ENCODE results near the gene CPEB3.
"Not testable (repeated sequence)": the region's sequence is repeated elsewhere in the genome, so short reads cannot be mapped to it uniquely, and the experiment has no call there.

Gene CPEB3

DNA sequence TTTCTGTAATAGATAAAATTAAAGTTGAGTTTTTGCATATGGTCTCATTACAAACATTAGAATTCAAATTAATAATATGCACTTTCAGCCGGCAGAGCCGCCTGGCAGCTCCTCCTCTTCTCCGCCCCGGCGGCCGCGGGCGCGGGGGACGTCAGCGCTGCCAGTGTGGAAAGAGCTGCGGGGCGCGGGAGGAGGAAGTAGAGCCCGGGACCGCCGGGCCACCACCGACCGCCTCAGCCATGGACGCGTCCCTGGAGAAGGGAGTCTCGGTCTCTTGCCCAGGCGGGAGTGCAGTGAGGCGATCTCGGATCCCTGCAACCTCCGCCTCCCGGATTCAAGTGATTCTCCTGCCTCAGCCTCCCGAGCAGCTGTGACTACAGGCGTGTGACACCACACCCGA is 176.0 kb downstream of the CPEB3 start:
- H3K36me3 ChIP-seq (ENCODE audit: control insufficient read depth in 1 of 2, insufficient read depth in 2 of 2, low read depth in 1 of 2, low read length in 2 of 2); H3K9me3 ChIP-seq (ENCODE audit: control insufficient read depth, low read length); H3K4ac ChIP-seq (ENCODE audit: low read depth in 1 of 2, low read length in 2 of 2); H3K27ac ChIP-seq (ENCODE audit: low read length, poor library complexity, severe bottlenecking); H2BK12ac ChIP-seq (ENCODE audit: low read length in 2 of 2); H3K14ac ChIP-seq (ENCODE audit: low read length in 2 of 2); H3K9ac ChIP-seq (ENCODE audit: low read length); H3K4me1 ChIP-seq (ENCODE audit: control insufficient read depth, insufficient read depth, low read depth, low read length); H4K8ac ChIP-seq (ENCODE audit: low read length); H3K4me2 ChIP-seq (ENCODE audit: low read length, poor library complexity, severe bottlenecking); H3K4me3 ChIP-seq (ENCODE audit: insufficient read depth in 1 of 2, low read depth in 1 of 2, low read length in 2 of 2); H3K18ac ChIP-seq (ENCODE audit: low read depth in 1 of 2, low read length in 2 of 2); H4K91ac ChIP-seq (ENCODE audit: low read length); DNase-seq; H2BK15ac ChIP-seq (ENCODE audit: low read depth, poor library complexity, severe bottlenecking); H2BK120ac ChIP-seq (ENCODE audit: low read depth, low read length); H2AK5ac ChIP-seq (ENCODE audit: low read length, severe bottlenecking); H3K27me3 ChIP-seq (ENCODE audit: control insufficient read depth in 1 of 2, insufficient read depth in 1 of 2, low read length in 2 of 2); H2AFZ ChIP-seq (ENCODE audit: low read depth, low read length); H3K79me1 ChIP-seq (replicated peaks; ENCODE audit: low read length, poor library complexity, severe bottlenecking); H2BK5ac ChIP-seq (ENCODE audit: low read depth, low read length, poor library complexity, severe bottlenecking); H3K23ac ChIP-seq (ENCODE audit: low read length in 2 of 2): not testable (repeated sequence)
- WGBS = 91% methylated on average over 16 of the region's 30 CpGs

- Histone ChIP-seq H2BK120ac (ENCODE audit: low read depth, low read length) (no peak overlapping the region), H4K8ac (ENCODE audit: low read length) (no peak overlapping the region), H3K27ac (ENCODE audit: low read length, poor library complexity, severe bottlenecking) (no peak overlapping the region), H2BK5ac (ENCODE audit: low read depth, low read length, poor library complexity, severe bottlenecking) (no peak overlapping the region), H3K9me3 (ENCODE audit: control insufficient read depth, low read length) (no peaks in the 10 kb centered on the region), H3K4me3 (ENCODE audit: insufficient read depth in 1 of 2, low read depth in 1 of 2, low read length in 2 of 2) (no peak overlapping the region), H4K91ac (ENCODE audit: low read length) (no peak overlapping the region), H2BK12ac (ENCODE audit: low read length in 2 of 2) (no peak overlapping the region), H3K36me3 (ENCODE audit: control insufficient read depth in 1 of 2, insufficient read depth in 2 of 2, low read depth in 1 of 2, low read length in 2 of 2) (no peaks in the 10 kb centered on the region), H3K4me1 (ENCODE audit: control insufficient read depth, insufficient read depth, low read depth, low read length) (no peaks in the 10 kb centered on the region), H3K4me2 (ENCODE audit: low read length, poor library complexity, severe bottlenecking) (no peak overlapping the region), H3K9ac (ENCODE audit: low read length) (no peak overlapping the region), H3K14ac (ENCODE audit: low read length in 2 of 2) (no peak overlapping the region), H3K4ac (ENCODE audit: low read depth in 1 of 2, low read length in 2 of 2) (no peak overlapping the region), H3K23ac (ENCODE audit: low read length in 2 of 2) (no peak overlapping the region), H2BK15ac (ENCODE audit: low read depth, poor library complexity, severe bottlenecking) (no peak overlapping the region), H2AK5ac (ENCODE audit: low read length, severe bottlenecking) (no peak overlapping the region), H3K18ac (ENCODE audit: low read depth in 1 of 2, low read length in 2 of 2) (no peak overlapping the region), H3K27me3 (ENCODE audit: control insufficient read depth in 1 of 2, insufficient read depth in 1 of 2, low read length in 2 of 2) (no peaks in the 10 kb centered on the region), H3K79me1 (replicated peaks; ENCODE audit: low read length, poor library complexity, severe bottlenecking) (peaks cover 1% of the 10 kb centered on the region), H2AFZ (ENCODE audit: low read depth, low read length) (no peak overlapping the region)
- 96% methylated on average over 1 of the region's 4 CpGs for WGBS
- no peak for DNase-seq
Measured at GRCh38 chr10:92113911-92114600, 176.8 kb downstream of the CPEB3 start.

DNA sequence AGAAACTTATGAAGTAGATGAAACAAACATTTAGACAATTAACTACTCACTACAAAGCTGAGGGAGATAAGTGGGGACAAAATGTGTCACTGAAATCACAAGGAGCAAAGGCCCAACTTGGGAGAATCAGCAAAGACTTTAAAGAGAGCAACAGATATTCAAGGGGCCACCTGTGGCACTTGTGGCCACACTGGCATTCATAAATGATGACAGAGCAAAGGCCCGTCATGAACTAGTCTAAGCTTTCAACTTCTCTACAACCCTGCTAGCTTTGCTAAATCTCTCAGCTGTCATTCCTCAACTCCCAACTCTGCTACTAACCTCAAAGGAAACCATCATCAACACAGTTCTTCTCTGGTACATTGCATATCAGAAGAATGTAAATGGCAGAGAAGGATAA is 178.4 kb downstream of the CPEB3 start:
- H2BK12ac ChIP-seq (ENCODE audit: low read length in 2 of 2) = no peak overlapping the region
- H3K9me3 ChIP-seq (ENCODE audit: control insufficient read depth, low read length) = no peaks in the 10 kb centered on the region
- H2BK15ac ChIP-seq (ENCODE audit: low read depth, poor library complexity, severe bottlenecking) = no peak overlapping the region
- H3K18ac ChIP-seq (ENCODE audit: low read depth in 1 of 2, low read length in 2 of 2) = no peak overlapping the region
- no peak overlapping the region for H4K8ac ChIP-seq (ENCODE audit: low read length)
- H3K4me1 ChIP-seq (ENCODE audit: control insufficient read depth, insufficient read depth, low read depth, low read length) = no peaks in the 10 kb centered on the region
- H3K4me3 ChIP-seq (ENCODE audit: insufficient read depth in 1 of 2, low read depth in 1 of 2, low read length in 2 of 2) = no peak overlapping the region
- H3K79me1 ChIP-seq (replicated peaks; ENCODE audit: low read length, poor library complexity, severe bottlenecking) = peaks cover 1% of the 10 kb centered on the region
- no peak overlapping the region for H2BK5ac ChIP-seq (ENCODE audit: low read depth, low read length, poor library complexity, severe bottlenecking)
- no peak overlapping the region for H3K23ac ChIP-seq (ENCODE audit: low read length in 2 of 2)
- no peaks in the 10 kb centered on the region for H3K36me3 ChIP-seq (ENCODE audit: control insufficient read depth in 1 of 2, insufficient read depth in 2 of 2, low read depth in 1 of 2, low read length in 2 of 2)
- H3K27ac ChIP-seq (ENCODE audit: low read length, poor library complexity, severe bottlenecking) = no peak overlapping the region
- H2BK120ac ChIP-seq (ENCODE audit: low read depth, low read length) = no peak overlapping the region
- no peak overlapping the region for H2AFZ ChIP-seq (ENCODE audit: low read depth, low read length)
- no peak overlapping the region for H3K4me2 ChIP-seq (ENCODE audit: low read length, poor library complexity, severe bottlenecking)
- 61% methylated on average over 1 of the region's 1 CpG for WGBS
- no peak overlapping the region for H2AK5ac ChIP-seq (ENCODE audit: low read length, severe bottlenecking)
- H3K27me3 ChIP-seq (ENCODE audit: control insufficient read depth in 1 of 2, insufficient read depth in 1 of 2, low read length in 2 of 2) = no peaks in the 10 kb centered on the region
- no peak for DNase-seq
- H3K14ac ChIP-seq (ENCODE audit: low read length in 2 of 2) = no peak overlapping the region
- H3K4ac ChIP-seq (ENCODE audit: low read depth in 1 of 2, low read length in 2 of 2) = no peak overlapping the region
- no peak overlapping the region for H3K9ac ChIP-seq (ENCODE audit: low read length)
- H4K91ac ChIP-seq (ENCODE audit: low read length) = no peak overlapping the region

- Histone ChIP-seq H3K27ac (ENCODE audit: low read length, poor library complexity, severe bottlenecking) (no peak overlapping the region), H3K4ac (ENCODE audit: low read depth in 1 of 2, low read length in 2 of 2) (no peak overlapping the region), H4K91ac (ENCODE audit: low read length) (no peak overlapping the region), H3K23ac (ENCODE audit: low read length in 2 of 2) (no peak overlapping the region), H3K18ac (ENCODE audit: low read depth in 1 of 2, low read length in 2 of 2) (no peak overlapping the region), H2AFZ (ENCODE audit: low read depth, low read length) (no peak overlapping the region), H3K4me2 (ENCODE audit: low read length, poor library complexity, severe bottlenecking) (no peak overlapping the region), H3K4me1 (ENCODE audit: control insufficient read depth, insufficient read depth, low read depth, low read length) (no peaks in the 10 kb centered on the region), H3K9ac (ENCODE audit: low read length) (no peak overlapping the region), H3K14ac (ENCODE audit: low read length in 2 of 2) (no peak overlapping the region), H2AK5ac (ENCODE audit: low read length, severe bottlenecking) (no peak overlapping the region), H3K79me1 (replicated peaks; ENCODE audit: low read length, poor library complexity, severe bottlenecking) (no peaks in the 10 kb centered on the region), H2BK12ac (ENCODE audit: low read length in 2 of 2) (no peak overlapping the region), H3K36me3 (ENCODE audit: control insufficient read depth in 1 of 2, insufficient read depth in 2 of 2, low read depth in 1 of 2, low read length in 2 of 2) (no peaks in the 10 kb centered on the region), H4K8ac (ENCODE audit: low read length) (no peak overlapping the region), H2BK15ac (ENCODE audit: low read depth, poor library complexity, severe bottlenecking) (no peak overlapping the region), H2BK120ac (ENCODE audit: low read depth, low read length) (no peak overlapping the region), H2BK5ac (ENCODE audit: low read depth, low read length, poor library complexity, severe bottlenecking) (no peak overlapping the region), H3K9me3 (ENCODE audit: control insufficient read depth, low read length) (no peaks in the 10 kb centered on the region), H3K4me3 (ENCODE audit: insufficient read depth in 1 of 2, low read depth in 1 of 2, low read length in 2 of 2) (no peak overlapping the region), H3K27me3 (ENCODE audit: control insufficient read depth in 1 of 2, insufficient read depth in 1 of 2, low read length in 2 of 2) (no peaks in the 10 kb centered on the region)
- no peak for DNase-seq
Measured at GRCh38 chr10:92111336-92111939, 179.4 kb downstream of the CPEB3 start.

All from mesenchymal stem cell (in vitro differentiated cells and primary cell).